ENCODE data around the gene MSRB3. TPM values are rescaled to one million over a fixed set of nuclear protein-coding genes. Genes with fewer than 3 reads are reported as not detected.

The MSRB3 gene
- total and polyA plus RNA-seq, 10 of the 15 experiments (the other 5 are each of a cell fraction or from before 2014, with no cell fraction given): 0.07 to 2.7 (median 1.3) TPM

DNA sequence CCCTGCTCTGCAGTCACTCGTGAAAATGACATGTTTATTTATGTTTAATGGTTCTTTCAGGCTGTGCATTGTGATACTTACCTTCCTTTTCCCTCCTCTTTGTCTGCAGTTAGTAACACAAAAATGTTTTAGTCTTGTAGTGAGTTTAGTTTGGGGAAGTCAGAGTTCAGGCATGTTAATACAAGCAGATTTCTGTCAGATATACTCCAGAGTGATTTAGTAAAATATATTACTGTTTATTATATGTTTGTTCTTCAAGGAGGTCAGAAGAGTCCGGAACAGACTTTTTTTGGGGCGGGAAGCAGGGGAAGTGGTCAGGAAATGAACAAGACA lies 28.7 kb downstream of the MSRB3 start (continued):
- TF ChIP-seq BCL3 (IDR thresholded peaks at IDR 0.05; ENCODE audit: borderline replicate concordance, insufficient read depth, low read depth, low read length, poor library complexity, severe bottlenecking) (no peak), SUPT20H (IDR thresholded peaks at IDR 0.05; ENCODE audit: borderline replicate concordance, control insufficient read depth, low read depth, low read length) (no peak)

DNA sequence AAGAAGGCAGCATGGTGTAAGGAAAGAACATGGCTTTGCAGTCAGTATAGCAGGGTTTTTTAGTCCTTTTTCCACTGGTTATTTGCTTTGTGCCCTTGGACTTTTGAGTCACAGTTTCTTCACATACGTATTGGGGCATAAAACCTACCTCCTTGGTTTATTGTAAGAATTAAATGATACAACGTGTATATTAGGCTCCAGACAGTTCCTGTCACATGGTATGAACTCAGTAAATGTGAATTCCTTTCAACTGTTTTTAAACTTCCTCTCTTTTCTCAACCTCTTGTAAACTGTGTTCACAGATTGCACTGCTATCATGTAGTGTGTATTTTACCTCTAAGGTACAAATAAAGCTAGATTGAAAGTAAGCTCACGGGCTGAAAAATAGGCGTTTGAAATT lies 29.5 kb downstream of the MSRB3 start:
- in situ Hi-C loops (cut with MboI): loop anchor here (10.0 kb wide), 1 partner anchor 797 kb away; no protein-coding TSS in a partner anchor

More for the DNA sequence above, 29.5 kb downstream of the MSRB3 start:
- ChIA-PET POLR2A (no interaction called here), CTCF (interaction anchor here (0.6 kb wide), 1 partner anchor 9 kb away, joined by 3 read pairs; no protein-coding TSS in a partner anchor), SMC1A (ENCODE audit: uncharacterized antibody, unreplicated experiment) (no interaction called here), RAD21 (ENCODE audit: unreplicated experiment) (no interaction called here)
- no peak for FAIRE-seq
- no peak for DNase-seq (ENCODE audit: low read depth, low spot score)
- no peak for ATAC-seq
- Histone ChIP-seq H3K27ac (ENCODE audit: control insufficient read depth, insufficient read depth) (no peak overlapping the region), H3K36me3 (ENCODE audit: control insufficient read depth in 2 of 2, insufficient read depth in 2 of 2, low read length in 1 of 2) (no peaks in the 10 kb centered on the region), H2AFZ (ENCODE audit: control insufficient read depth, low read depth, low read length) (no peak overlapping the region), H3K9me3 (replicated peaks; ENCODE audit: control insufficient read depth, insufficient read depth, low read length) (no peaks in the 10 kb centered on the region), H3K27me3 (replicated peaks in 1 of 2; ENCODE audit: control insufficient read depth in 2 of 2, insufficient read depth in 2 of 2, low read length in 1 of 2) (no peaks in the 10 kb centered on the region), H3K4me3 (no peak overlapping the region), H3K79me2 (ENCODE audit: control insufficient read depth, insufficient read depth, low read length) (no peaks in the 10 kb centered on the region), H3K4me1 (ENCODE audit: control insufficient read depth, insufficient read depth, low read length) (no peaks in the 10 kb centered on the region), H4K20me1 (ENCODE audit: control insufficient read depth, insufficient read depth) (no peaks in the 10 kb centered on the region), H3K4me2 (ENCODE audit: control insufficient read depth, insufficient read depth) (no peak overlapping the region), H3K9ac (ENCODE audit: control insufficient read depth, insufficient read depth, low read length) (no peak overlapping the region)
- no peak for TF ChIP-seq ZNF384 (IDR thresholded peaks at IDR 0.05; ENCODE audit: borderline replicate concordance, low read depth, low read length)
- no peak for TF ChIP-seq ZNF687 (IDR thresholded peaks at IDR 0.05)
- TF ChIP-seq PAX5 (IDR thresholded peaks at IDR 0.05; ENCODE audit: borderline replicate concordance, low read depth, low read length): no peak
- TF ChIP-seq SMAD1 (IDR thresholded peaks at IDR 0.05; ENCODE audit: low read depth, partially characterized antibody): no peak
- TF ChIP-seq, protein P1, sequence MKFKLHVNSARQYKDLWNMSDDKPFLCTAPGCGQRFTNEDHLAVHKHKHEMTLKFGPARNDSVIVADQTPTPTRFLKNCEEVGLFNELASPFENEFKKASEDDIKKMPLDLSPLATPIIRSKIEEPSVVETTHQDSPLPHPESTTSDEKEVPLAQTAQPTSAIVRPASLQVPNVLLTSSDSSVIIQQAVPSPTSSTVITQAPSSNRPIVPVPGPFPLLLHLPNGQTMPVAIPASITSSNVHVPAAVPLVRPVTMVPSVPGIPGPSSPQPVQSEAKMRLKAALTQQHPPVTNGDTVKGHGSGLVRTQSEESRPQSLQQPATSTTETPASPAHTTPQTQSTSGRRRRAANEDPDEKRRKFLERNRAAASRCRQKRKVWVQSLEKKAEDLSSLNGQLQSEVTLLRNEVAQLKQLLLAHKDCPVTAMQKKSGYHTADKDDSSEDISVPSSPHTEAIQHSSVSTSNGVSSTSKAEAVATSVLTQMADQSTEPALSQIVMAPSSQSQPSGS (IDR thresholded peaks at IDR 0.05; ENCODE audit: low read length): no peak
- intact Hi-C loops (cut with micrococcal nuclease; ENCODE audit: unreplicated experiment): loop anchor here (5.0 to 10.0 kb wide), 3 partner anchors 779 to 1387 kb away; no protein-coding TSS in a partner anchor
- WGBS (ENCODE audit: insufficient coverage, insufficient replicate concordance, low lambda C conversion rate, missing lambda C conversion rate): 8% methylated on average over 4 of the region's 4 CpGs
- no TSS peak for BruUV-seq (replicated peaks)

Data from GM12878 (cell line).